Heart left ventricle (tissue), 13 donors: ENCODE data around the gene RNF213.

ENCODE experiments used
- CTCF ChIP-seq, 12 donors: fragments of 200-600 bp; sonication (generic) in 4 of 12; IDR thresholded peaks; one replicate each; pipeline versions ENCODE4 v1.5.0 to v1.8.0; 2018 to 2022; ENCODE audit warnings: antibody characterized with exemption in 12 of 12, mild to moderate bottlenecking in 5 of 12
- POLR2A ChIP-seq, 2 donors: fragments of 450-650 bp; IDR thresholded peaks; one replicate each; pipeline ENCODE4 v1.6.1; 2017; ENCODE audit warnings: antibody characterized with exemption in 2 of 2, mild to moderate bottlenecking in 2 of 2, moderate library complexity in 2 of 2
- donor health status: ischemic (EF 13 %, LVEDD 7.1; RV severe dilation, severe dysfunction).
- donor health status: DM: no; HTN: yes; CAD: no.
- donor health status: DM: no; HTN: no; CAD: no.
- donor health status: ischemic (EF 25% LVEDD 6.9; RV normal size, moderate dysfunction).
- donor health status: ischemic (EF 25% LVEDD 5.7; RV mildly dilated, moderate dysfunction).
- donor health status: ischemic (EF 35%, LVEDD 5.7; RV mildly dilated, moderate dysfunction).
- donor health status: nonischemic (EF 11% LVEDD 7.7; RV severe dilation, severe dysfunction).
- donor health status: DM: yes; HTN: yes; CAD: no.
- donor health status: PGD.
- donor health status: ischemic (EF 29% LVEDD 5.4; RV normal size, mild dysfunction).
- donor health status: nonischemic (EF 23%, LVEDD 6.1; RV moderate dilation, normal function).

GRCh38 chr17:80428363-80428762 lies 167.7 kb downstream of the RNF213 start:
- TF ChIP-seq POLR2A (IDR thresholded peaks at IDR 0.05), result no peak
- no peak for TF ChIP-seq CTCF (IDR thresholded peaks at IDR 0.05)
